LNCaP clone FGC (cell line): Measurements from ENCODE around the gene NAT14.
"Not testable (repeated sequence)": the region's sequence is repeated elsewhere in the genome, so short reads cannot be mapped to it uniquely, and the experiment has no call there.

Source experiments
- DNase-seq: peaks from one replicate; pipeline ENCODE4 v3.0.0-alpha.2; 2011; ENCODE audit warnings: low read depth
- H3K4me3 ChIP-seq: 2 replicates; pipeline ENCODE4 v1.5.1; 2011; ENCODE audit warnings: mild to moderate bottlenecking, low read depth, low read length, control low read depth
- CTCF ChIP-seq: IDR thresholded peaks from 2 replicates; pipeline ENCODE4 v1.5.1; 2012; ENCODE audit warnings: mild to moderate bottlenecking; ENCODE audit not compliant: control insufficient read depth, insufficient read depth; ENCODE audit errors: extremely low read depth

Gene NAT14

GRCh38 chr19:55446060-55446459 is 38.9 kb upstream of the NAT14 start:
- TF ChIP-seq CTCF, result no peak
- no peak overlapping the region for H3K4me3 ChIP-seq
- no peak for DNase-seq

GRCh38 chr19:55447421-55448174 is 37.4 kb upstream of the NAT14 start:
- TF ChIP-seq CTCF, result no peak
- no peak overlapping the region for H3K4me3 ChIP-seq
- DNase-seq, result no peak

- not testable (repeated sequence) for H3K4me3 ChIP-seq
Measured at GRCh38 chr19:55448175-55448490, 36.9 kb upstream of the NAT14 start.

DNA sequence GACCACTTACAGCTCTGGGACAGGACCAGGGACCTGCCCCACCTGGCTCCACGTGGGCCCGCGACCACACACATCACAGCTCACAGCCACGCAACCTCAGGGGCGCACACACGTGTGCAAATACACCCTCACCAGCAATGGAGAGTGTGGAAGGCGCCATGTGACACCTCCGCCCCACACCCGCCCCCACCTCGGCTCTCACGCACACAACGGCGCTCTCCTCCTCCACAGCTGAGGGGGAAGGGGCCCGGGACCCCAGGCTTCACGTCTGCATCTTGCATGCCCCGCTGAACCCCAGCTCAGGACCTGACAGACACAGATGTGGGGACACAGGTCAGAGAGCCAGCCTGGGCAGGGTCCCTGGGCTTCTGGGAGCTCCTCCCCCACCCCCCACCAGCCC is 35.5 kb upstream of the NAT14 start:
- TF ChIP-seq CTCF, result no peak
- DNase-seq, result no peak
- H3K4me3 ChIP-seq, result no peak overlapping the region

More at GRCh38 chr19:55448175-55448490, 36.9 kb upstream of the NAT14 start:
- not testable (repeated sequence) for DNase-seq

GRCh38 chr19:55451163-55451964 is 33.6 kb upstream of the NAT14 start:
- H3K4me3 ChIP-seq, result no peak overlapping the region
- no peak for TF ChIP-seq CTCF
- DNase-seq, result no peak

DNA sequence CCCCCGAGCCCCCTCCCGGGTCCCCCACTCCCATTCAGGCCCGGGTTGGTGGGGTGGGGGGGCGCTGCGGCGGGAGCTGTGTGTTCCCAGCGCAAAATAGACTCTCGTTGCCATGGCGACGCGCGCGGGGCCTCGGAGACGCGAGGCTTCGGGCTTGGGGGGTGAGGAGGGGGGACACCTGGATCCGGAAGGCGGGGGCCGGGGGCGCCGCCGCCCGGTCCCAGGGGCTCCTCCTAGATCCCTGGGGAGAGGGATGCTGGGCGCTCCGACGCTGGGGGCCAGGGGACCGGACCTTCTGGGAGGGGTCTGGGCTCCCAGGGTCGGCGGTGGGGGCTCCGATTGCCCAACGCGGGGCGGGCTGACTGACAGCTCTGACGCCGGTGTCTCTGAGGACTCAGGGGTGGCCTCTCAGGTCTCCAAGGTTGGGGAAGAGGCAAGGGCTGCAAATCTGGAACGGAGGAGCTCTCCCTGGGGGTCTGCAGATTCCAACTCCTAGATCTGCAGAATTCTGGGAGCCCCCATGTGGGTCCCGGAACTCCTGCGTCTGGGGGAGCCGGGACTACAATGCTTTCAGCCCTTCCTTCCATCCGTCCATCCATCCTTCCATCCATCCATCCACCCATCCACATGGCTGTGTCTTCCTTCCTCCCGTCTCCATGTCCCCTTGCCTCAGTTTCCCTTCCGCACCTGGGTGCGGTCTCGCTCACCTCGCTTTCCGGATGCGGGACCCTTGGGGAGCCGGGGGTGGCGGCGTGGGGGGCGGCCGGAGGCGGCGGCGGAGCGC is 32.8 kb upstream of the NAT14 start:
- no peak for DNase-seq
- no peak overlapping the region for H3K4me3 ChIP-seq
- no peak for TF ChIP-seq CTCF

GRCh38 chr19:55452749-55453346 is 32.1 kb upstream of the NAT14 start:
- H3K4me3 ChIP-seq, result no peak overlapping the region
- no peak for DNase-seq
- TF ChIP-seq CTCF, result no peak
